PC-3 (cell line): ENCODE results near the gene PTGER4. TPM values are rescaled to one million over a fixed set of nuclear protein-coding genes. Genes with fewer than 3 reads are reported as not detected.

Source experiments
- ATAC-seq: fragments of 200-7000 bp; cut with Tn5 transposase; 2 replicates; pipeline ENCODE4 v1.9.1; 2020; ENCODE audit warnings: mild to moderate bottlenecking, moderate library complexity
- BruUV-seq: library from RNA; stranded (reverse); fragments of 400-500 nt; replicated peaks from 2 replicates; lab custom pipeline; 2021; lab: Mats Ljungman, UMichigan
- CTCF ChIA-PET: fragments of 300-600 bp; sonication (Branson Sonifier 250); formaldehyde crosslinking; loops from one replicate; lab custom pipeline; 2022; ENCODE audit warnings: antibody characterized with exemption; lab: Charles Lee
- POLR2A ChIA-PET: fragments of 300-600 bp; sonication (Branson Sonifier 250); formaldehyde crosslinking; loops from one replicate; lab custom pipeline; 2022; ENCODE audit warnings: antibody characterized with exemption; ENCODE audit not compliant: unreplicated experiment; lab: Charles Lee
- DNase-seq: peaks from one replicate; pipeline ENCODE4 v3.0.0-alpha.2; 2015
- H2AFZ ChIP-seq: fragments of 300-600 bp; sonication (generic); 2 replicates; pipeline ENCODE4 v1.6.0; 2016; ENCODE audit warnings: antibody characterized with exemption, low read length
- H3F3A ChIP-seq: fragments of 300-600 bp; sonication (generic); one replicate; pipeline ENCODE4 v1.6.0; 2017; ENCODE audit warnings: antibody characterized with exemption, low read length, control low read depth, mild to moderate bottlenecking; ENCODE audit not compliant: unreplicated experiment
- H3K27ac ChIP-seq: fragments of 300-600 bp; sonication (generic); 2 replicates; pipeline ENCODE4 v1.5.1; 2016; ENCODE audit warnings: mild to moderate bottlenecking, low read length
- H3K27me3 ChIP-seq: fragments of 300-600 bp; sonication (generic); 2 replicates; pipeline ENCODE4 v1.6.1; 2016; ENCODE audit warnings: low read length, mixed read lengths
- H3K36me3 ChIP-seq: fragments of 300-600 bp; sonication (generic); 2 replicates; pipeline ENCODE4 v1.6.1; 2016; ENCODE audit warnings: low read depth, mixed run types, low read length, mixed read lengths
- H3K4me1 ChIP-seq: fragments of 300-600 bp; sonication (generic); 2 replicates; pipeline ENCODE4 v1.5.1; 2016; ENCODE audit warnings: low read length; ENCODE audit not compliant: insufficient read depth
- H3K4me2 ChIP-seq: fragments of 300-600 bp; sonication (generic); 2 replicates; pipeline ENCODE4 v1.6.0; 2016; ENCODE audit warnings: low read length
- H3K4me3 ChIP-seq: fragments of 300-600 bp; sonication (generic); 2 replicates; pipeline ENCODE4 v1.5.1; 2016; ENCODE audit warnings: mild to moderate bottlenecking, low read length, mixed read lengths
- H3K79me2 ChIP-seq: fragments of 300-600 bp; sonication (generic); 2 replicates; pipeline ENCODE4 v1.6.1; 2017; ENCODE audit warnings: low read length, mixed read lengths
- H3K9ac ChIP-seq: fragments of 300-600 bp; sonication (generic); 2 replicates; pipeline ENCODE4 v1.6.0; 2016; ENCODE audit warnings: mild to moderate bottlenecking, low read length
- H3K9me2 ChIP-seq: fragments of 300-600 bp; sonication (generic); replicated peaks from 2 replicates; pipeline ENCODE4 v1.6.1; 2016; ENCODE audit warnings: mixed run types, low read length, mixed read lengths
- H3K9me3 ChIP-seq: fragments of 300-600 bp; sonication (generic); 2 replicates; pipeline ENCODE4 v1.6.1; 2016; ENCODE audit warnings: low read length, mixed read lengths
- H4K20me1 ChIP-seq: fragments of 300-600 bp; sonication (generic); 2 replicates; pipeline ENCODE4 v1.6.1; 2016; ENCODE audit warnings: low read length, mixed read lengths
- CTCF ChIP-seq: fragments of 300-600 bp; sonication (generic); conservative IDR thresholded peaks from 2 replicates; pipeline ENCODE4 v1.5.1; 2017; ENCODE audit warnings: antibody characterized with exemption, low read depth, mild to moderate bottlenecking, low read length
- EZH2 ChIP-seq: fragments of 300-600 bp; sonication (generic); IDR thresholded peaks from one replicate; pipeline ENCODE4 v1.6.1; 2017; ENCODE audit warnings: antibody characterized with exemption, mild to moderate bottlenecking, low read length; ENCODE audit not compliant: unreplicated experiment
- EZH2phosphoT487 ChIP-seq: fragments of 300-600 bp; sonication (generic); IDR thresholded peaks from 2 replicates; pipeline ENCODE4 v1.6.1; 2018; ENCODE audit warnings: mild to moderate bottlenecking, antibody characterized with exemption, low read length, borderline replicate concordance
- intact Hi-C: fragments of 100-400 bp; cut with micrococcal nuclease; formaldehyde crosslinking; loops from 2 replicates; pipeline ENCODE4 v1.9.0; 2023
- total RNA-seq: library from RNA; depleted of rRNA; stranded (reverse); fragments of >200 nt; gene quantifications from 2 replicates; pipeline ENCODE4 v1.2.3, GENCODE V29; 2014

Gene PTGER4
- total RNA-seq, 1 experiment from 2014 or later, result 49.5 TPM

DNA sequence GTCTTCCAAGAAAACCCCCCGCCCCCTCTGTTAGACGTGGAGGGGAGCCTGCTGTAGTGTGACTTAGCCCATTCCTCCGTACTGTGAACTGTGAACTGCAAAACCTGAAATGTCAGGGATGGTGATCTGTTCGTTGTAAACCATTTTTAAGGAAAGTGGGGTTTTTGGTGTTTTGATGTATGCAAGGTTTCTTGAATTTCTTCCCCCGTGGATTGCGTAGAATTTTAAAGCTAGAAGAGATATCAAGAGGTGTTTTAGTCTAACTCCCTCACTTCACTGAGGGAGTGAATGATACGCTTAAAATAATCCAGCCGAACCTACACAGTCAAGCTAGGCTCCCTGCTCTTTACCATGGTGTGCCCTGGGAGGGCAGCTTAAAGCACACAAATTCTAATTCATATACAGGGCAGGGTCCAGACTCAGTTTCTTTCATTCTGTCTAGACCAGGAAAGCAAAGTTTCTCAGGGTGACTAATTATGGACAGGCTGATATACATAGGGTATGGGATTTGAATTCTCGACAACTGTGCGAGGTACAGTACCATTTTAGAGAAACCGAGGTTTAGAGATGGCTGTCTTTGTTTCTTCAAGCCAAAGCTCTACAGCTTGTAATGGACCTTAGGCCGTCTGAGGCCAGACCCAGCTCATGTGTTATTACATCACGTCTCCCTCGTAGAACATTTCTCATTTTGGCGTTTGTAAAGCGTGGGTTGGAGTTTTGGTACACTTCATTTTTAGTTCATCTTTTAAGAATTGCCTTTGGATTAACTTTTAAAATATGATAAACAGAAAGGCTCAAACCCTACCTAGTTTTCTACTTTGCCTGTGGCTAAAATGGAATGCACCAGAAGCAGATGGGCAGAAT lies 2.7 kb downstream of the PTGER4 start:
- no peaks in the 10 kb centered on the region for H3F3A ChIP-seq
- no peaks in the 10 kb centered on the region for H3K9me3 ChIP-seq
- no peak overlapping the region for H3K27ac ChIP-seq
- H2AFZ ChIP-seq, result no peak overlapping the region
- H3K4me2 ChIP-seq, result peak overlapping the region; percentile 79
- TF ChIP-seq EZH2phosphoT487, result no peak
- TF ChIP-seq CTCF, result no peak
- no peak for TF ChIP-seq EZH2
- POLR2A ChIA-PET, result interaction anchor here (0.5 kb wide), 2 partner anchors 67 to 130 kb away, joined by 3 to 4 read pairs; no protein-coding TSS in a partner anchor
- H3K9ac ChIP-seq, result no peak overlapping the region; the same call in 1 of the 2 replicates
- peaks cover 82% of the 10 kb centered on the region for H3K79me2 ChIP-seq
- H3K36me3 ChIP-seq, result peaks cover 11% of the 10 kb centered on the region
- CTCF ChIA-PET, result no interaction called here
- BruUV-seq, result no TSS peak
- H3K27me3 ChIP-seq, result no peaks in the 10 kb centered on the region
- ATAC-seq (no peak), DNase-seq (no peak)
- peaks cover 9% of the 10 kb centered on the region for H4K20me1 ChIP-seq
- peak overlapping the region; percentile 62 for H3K4me3 ChIP-seq
- H3K4me1 ChIP-seq, result peaks cover 49% of the 10 kb centered on the region
- intact Hi-C loops, result loop anchor here (10.0 kb wide), 2 partner anchors 268 to 578 kb away; no protein-coding TSS in a partner anchor
- H3K9me2 ChIP-seq, result no peaks in the 10 kb centered on the region

DNA sequence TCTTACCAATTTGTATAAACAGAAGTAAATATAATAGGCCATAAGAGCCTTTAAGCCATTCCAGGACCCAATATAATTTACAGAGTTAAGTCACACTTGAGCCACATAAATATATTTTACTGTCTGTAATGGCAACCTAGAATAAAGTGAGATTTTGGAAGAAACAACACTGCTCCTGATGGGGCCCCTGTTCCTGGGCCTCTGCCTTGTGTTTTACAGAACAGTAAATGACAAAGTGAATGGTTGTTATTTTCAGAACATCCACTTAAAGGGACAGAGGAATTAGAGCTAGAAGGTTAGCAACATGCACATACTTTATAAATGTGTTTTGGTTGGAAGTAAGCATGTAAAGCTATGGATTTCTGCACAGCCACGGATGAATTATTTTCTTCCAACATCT lies 3.6 kb downstream of the PTGER4 start:
- Histone ChIP-seq H3K27ac (no peak overlapping the region), H3K9ac (no peak overlapping the region; the same call in 1 of the 2 replicates), H3K36me3 (peaks cover 11% of the 10 kb centered on the region), H3F3A (no peaks in the 10 kb centered on the region), H3K4me1 (peaks cover 49% of the 10 kb centered on the region), H3K79me2 (peaks cover 82% of the 10 kb centered on the region), H3K9me3 (no peaks in the 10 kb centered on the region), H4K20me1 (peaks cover 9% of the 10 kb centered on the region), H3K4me3 (peak overlapping the region; percentile 62), H3K27me3 (no peaks in the 10 kb centered on the region), H2AFZ (no peak overlapping the region), H3K4me2 (peak overlapping the region; percentile 79), H3K9me2 (no peaks in the 10 kb centered on the region)
- no peak for DNase-seq
- no TSS peak for BruUV-seq
- POLR2A ChIA-PET, result no interaction called here
- intact Hi-C loops, result loop anchor here (10.0 kb wide), 2 partner anchors 269 to 579 kb away; no protein-coding TSS in a partner anchor
- TF ChIP-seq EZH2phosphoT487 (no peak), EZH2 (no peak), CTCF (no peak)
- no peak for ATAC-seq
- CTCF ChIA-PET, result interaction anchor here (0.7 to 0.8 kb wide), 2 partner anchors 210 to 562 kb away, joined by 5 to 8 read pairs; no protein-coding TSS in a partner anchor
